Stimulated activated CD8-positive, alpha-beta memory T cell treated with anti-CD3 and anti-CD28 coated beads, Interleukin-7, amount 100 ng/mL, for 4 hours (primary cell): ENCODE data around the gene MYRF.
A peak's percentile ranks its signal among the peaks of the same experiment; 100 is the strongest.

Source experiments
- DNase-seq, 2 donors: peaks; one replicate each; pipeline ENCODE4 v3.0.0-alpha.2; 2020; ENCODE audit warnings: low read depth in 2 of 2

The MYRF gene

GRCh38 chr11:61776561-61777075 is 24.2 kb downstream of the MYRF start:
- DNase-seq: peak in 1 of 2 donors; percentile 34

DNA sequence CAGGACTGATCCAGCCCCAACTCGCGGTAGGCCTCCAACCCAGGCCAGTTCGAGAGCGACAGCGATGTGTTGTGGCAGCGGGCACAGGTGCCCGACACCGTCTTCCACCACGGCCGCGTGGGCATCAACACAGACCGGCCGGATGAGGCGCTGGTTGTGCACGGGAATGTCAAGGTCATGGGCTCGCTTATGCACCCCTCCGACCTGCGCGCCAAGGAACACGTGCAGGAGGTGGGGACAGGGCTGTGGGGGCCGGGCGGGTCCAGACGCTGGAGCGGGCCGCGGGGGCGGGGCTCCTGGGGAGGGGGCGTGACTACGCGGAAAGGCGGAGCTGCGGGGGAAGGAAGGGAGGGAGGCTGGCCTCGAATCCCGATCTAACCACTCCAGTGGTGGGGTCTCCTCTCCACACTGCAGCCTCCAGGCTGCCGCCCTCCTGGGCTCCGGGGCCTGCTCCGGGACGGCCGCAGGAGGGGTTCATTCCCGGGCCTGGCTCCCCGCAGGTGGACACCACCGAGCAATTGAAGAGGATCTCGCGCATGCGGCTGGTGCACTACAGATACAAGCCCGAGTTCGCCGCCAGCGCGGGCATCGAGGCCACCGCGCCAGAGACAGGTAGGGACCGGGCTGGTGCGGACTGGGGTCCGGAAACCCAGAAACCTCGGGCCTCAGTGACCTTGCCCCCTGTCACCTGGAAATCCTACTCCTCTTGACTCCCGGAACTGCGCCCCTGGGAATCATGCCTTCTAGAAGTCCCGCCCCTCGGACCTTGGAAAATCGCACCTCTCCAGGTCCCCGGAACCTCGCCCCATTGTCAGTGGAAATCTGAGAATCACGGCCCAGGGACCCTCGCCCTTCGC is 25.0 kb downstream of the MYRF start:
- DNase-seq: peak in 1 of 2 donors; percentile 51

- no peak for DNase-seq
These were observed 26.0 kb downstream of the MYRF start for GRCh38 chr11:61778357-61778886.

GRCh38 chr11:61778920-61779650 is 26.6 kb downstream of the MYRF start:
- no peak for DNase-seq

DNA sequence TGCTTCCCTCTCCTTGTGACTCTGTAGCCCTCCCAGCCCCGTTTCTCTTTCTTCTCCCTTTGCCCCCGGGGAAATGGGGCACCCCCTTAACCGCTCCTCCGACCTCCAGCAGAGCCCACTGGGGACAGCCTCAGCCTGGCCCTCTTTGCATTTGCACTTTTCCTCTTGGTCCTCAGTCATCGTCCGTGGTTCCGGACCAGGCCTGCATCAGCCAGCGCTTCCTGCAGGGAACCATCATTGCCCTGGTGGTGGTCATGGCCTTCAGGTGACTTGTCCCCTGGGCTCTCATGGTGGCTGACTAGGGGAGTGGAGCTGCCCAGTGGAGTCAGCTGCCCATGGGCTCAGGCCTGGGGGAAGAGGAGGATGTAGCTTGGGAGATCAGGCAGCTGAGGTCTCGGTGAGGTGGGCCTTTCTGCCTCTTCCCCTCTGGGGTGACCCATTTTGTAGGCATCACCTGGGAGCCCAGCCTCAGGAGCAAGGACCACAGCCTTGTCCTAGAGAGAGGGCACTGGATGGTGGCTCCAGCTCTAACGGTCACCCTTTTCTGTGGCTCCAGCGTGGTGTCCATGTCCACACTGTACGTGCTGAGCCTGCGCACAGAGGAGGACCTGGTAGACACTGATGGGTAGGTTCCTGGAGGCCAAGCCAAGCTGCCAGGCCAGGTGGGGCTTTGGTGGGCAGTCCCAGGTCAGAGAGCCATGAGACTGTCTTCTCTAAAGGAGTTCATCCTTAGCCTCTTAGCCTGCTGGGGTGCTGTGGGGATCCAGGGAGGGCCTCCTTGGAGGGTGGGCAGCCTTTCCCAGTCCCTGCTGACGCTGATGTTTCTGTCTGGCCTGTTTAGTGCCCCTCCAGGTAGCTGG is 27.5 kb downstream of the MYRF start:
- DNase-seq: no peak

DNA sequence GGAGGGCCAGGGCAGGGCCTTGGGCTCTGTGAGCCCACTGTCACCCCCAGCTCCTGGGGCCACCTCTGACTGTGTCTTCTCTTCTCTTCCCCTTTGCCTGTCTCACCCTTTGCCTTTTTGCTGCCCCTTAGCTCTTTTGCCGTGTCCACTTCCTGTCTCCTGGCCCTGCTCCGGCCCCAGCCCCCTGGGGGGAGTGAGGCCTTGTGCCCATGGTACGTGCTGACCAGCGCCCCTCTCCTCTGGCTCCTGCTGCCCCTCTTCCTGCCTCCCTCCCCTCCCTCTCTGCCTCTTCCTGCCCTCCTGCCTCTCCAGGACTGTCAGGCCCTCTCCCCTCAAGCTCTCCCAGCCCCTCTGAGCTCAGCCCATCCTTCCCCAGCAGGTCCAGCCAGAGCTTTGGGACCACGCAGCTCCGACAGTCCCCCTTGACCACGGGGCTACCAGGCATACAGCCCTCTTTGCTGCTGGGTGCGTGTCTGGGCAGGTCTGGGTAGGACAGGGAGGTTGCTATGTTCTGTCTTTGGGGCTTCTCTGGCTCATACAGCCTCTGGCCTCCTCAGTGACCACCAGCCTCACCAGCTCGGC is 28.2 kb downstream of the MYRF start:
- no peak for DNase-seq

DNA sequence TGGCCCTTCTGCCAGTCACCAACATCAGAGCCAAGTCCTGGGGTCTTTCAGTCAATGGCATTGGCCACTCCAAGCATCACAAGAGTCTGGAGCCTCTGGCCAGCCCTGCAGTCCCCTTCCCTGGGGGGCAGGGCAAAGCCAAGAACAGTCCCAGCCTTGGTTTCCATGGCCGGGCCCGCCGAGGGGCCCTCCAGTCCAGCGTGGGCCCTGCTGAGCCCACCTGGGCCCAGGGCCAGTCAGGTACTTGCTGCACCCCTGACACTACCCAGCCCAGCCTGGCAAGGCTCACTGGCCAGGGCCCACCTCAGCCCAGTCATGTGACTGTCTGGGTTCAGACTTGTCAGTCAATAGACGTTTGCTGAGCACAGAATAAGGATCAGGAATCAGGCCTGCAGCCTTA is 29.1 kb downstream of the MYRF start:
- no peak for DNase-seq

DNA sequence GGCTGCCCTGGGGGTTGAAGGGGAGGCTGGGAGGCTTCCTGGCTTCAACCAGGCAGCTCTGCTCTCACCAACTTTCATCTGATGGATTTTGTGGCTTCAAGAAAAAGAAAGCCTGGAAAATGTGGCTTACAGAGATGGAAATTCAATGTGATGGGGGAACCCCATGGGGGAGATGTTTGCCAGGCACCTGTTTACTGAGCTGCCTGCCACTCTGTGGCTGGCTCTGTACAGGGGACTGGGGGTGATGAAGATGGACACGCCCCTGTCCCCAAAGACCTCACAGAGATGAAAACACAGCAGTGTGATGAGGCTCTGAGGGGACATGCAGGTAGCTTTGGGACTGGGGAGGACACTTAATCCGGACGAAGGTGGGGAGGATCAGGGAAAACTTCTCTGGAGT is 29.9 kb downstream of the MYRF start:
- no peak for DNase-seq

DNA sequence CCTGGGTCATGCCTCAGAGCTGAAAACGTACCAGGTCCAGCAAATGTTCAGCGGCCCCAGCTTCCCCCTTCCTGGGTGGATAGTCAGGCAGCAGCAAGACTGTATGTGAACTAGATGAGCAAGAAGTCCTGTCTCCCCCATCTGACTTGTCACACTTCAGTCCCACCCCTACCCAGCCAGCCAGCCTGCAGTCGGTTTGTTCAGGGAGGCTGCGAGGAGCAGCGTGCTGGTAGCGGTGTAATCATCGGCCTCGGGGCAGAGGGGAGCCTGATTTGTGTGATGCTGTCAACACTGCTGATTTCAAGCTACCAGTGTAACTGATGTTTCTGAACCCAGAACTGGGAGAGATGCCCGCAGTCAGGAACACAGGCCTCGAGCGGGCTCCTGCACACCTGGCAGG is 30.4 kb downstream of the MYRF start:
- DNase-seq: no peak

- no peak for DNase-seq
These were observed 31.5 kb downstream of the MYRF start for GRCh38 chr11:61783717-61784505.

- DNase-seq: no peak
These were observed 32.0 kb downstream of the MYRF start for GRCh38 chr11:61784506-61784805.

- no peak for DNase-seq
These were observed 33.5 kb downstream of the MYRF start for GRCh38 chr11:61785837-61786402.

GRCh38 chr11:61787928-61788491 is 35.6 kb downstream of the MYRF start:
- DNase-seq: no peak

- no peak for DNase-seq
These were observed 39.4 kb downstream of the MYRF start for GRCh38 chr11:61791737-61792309.

DNA sequence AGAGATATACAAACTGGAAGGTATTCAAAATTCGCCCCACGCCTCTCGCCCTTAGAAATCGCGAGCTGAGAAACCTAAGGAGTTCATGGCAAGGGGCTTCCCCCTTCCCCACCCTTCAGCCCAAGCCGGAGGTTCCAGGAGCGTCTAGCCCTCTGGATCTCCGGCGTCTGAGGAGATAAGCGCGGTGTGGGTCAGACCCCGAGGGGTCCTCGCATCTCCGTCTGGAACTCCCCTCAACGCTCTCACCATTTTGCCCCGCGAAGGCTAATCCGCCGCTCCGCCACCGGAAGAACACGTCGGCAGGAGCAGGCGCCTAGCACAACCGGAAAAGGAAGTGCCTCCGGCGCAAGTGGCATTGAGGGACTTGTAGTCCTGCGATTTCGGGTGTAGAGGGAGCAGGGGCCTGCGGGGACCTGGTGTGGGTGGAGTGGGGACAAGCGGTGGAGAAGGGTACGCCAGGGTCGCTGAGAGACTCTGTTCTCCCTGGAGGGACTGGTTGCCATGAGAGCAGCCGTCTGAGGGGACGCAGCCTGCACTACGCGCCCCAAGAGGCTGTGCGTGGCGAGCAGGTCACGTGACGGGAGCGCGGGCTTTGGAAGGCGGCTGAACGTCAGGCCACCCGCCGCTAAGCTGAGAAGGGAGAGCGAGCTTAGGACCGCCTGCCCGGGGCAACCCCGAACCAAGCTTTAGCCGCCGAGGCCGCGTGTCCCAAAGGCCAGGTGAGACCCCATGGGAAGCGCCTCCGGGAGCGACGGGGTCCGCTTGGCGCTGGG is 40.1 kb downstream of the MYRF start, which contains the start of the genes FEN1 and TMEM258:
FEN1 (plus strand) TSS at position 602 of the 773 bp plus-strand sequence. CDS start 2,451 bp downstream, outside the sequence.
TMEM258 (minus strand) TSS at position 290 of the 773 bp plus-strand sequence; CDS start at position 249, 41 bp downstream.
- peak; percentile 75 to 82 for DNase-seq

- no peak for DNase-seq
These were observed 40.8 kb downstream of the MYRF start for GRCh38 chr11:61793083-61793828.

DNA sequence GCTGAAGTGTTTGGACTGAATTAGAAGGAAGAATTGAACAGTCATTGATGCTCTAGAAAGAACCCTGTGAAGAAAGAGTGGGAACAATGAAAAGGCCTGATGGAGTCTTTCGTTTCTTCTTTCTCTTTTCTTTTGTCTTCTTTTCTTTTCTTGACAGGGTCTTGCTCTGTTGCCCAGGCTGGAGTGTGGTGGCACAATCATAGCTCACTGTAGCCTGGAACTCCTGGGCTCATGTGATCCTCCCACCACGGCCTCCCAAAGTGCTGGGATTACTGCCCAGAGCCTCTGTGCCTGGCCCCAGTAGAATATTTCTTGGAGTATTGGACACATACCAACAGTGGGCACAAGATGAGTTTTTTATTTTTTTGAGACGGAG is 41.4 kb downstream of the MYRF start:
- DNase-seq: no peak

- DNase-seq: no peak
These were observed 42.1 kb downstream of the MYRF start for GRCh38 chr11:61794579-61794978.
